Activated CD8-positive, alpha-beta T cell treated with anti-CD3 and anti-CD28 coated beads for 36 hours (primary cell): Measurements from ENCODE around the gene VAV2. TPM values are rescaled to one million over a fixed set of nuclear protein-coding genes. Genes with fewer than 3 reads are reported as not detected.

Source experiments
- ATAC-seq: fragments of 200-7000 bp; cut with Tn5 transposase; one replicate; pipeline ENCODE4 v1.10.0; 2021; ENCODE audit warnings: mild to moderate bottlenecking, moderate library complexity
- CTCF ChIA-PET: fragments of 350-600 bp; sonication (Branson Sonifier 250); formaldehyde crosslinking; loops from one replicate; lab custom pipeline; 2021; ENCODE audit warnings: antibody characterized with exemption; lab: Charles Lee
- POLR2A ChIA-PET: fragments of 350-600 bp; sonication (Branson Sonifier 250); formaldehyde crosslinking; loops from one replicate; lab custom pipeline; 2021; ENCODE audit warnings: antibody characterized with exemption; lab: Charles Lee
- DNase-seq: peaks from one replicate; pipeline ENCODE4 v3.0.0-alpha.2; 2020
- H3K27ac Mint-ChIP-seq: one replicate; pipeline ENCODE4 v1.8.0; 2021; ENCODE audit warnings: mild to moderate bottlenecking, mixed read lengths
- H3K27me3 Mint-ChIP-seq: one replicate; pipeline ENCODE4 v1.8.0; 2021; ENCODE audit warnings: mixed read lengths
- H3K36me3 Mint-ChIP-seq: one replicate; pipeline ENCODE4 v1.8.0; 2021; ENCODE audit warnings: low read depth, mixed read lengths
- H3K4me1 Mint-ChIP-seq: one replicate; pipeline ENCODE4 v1.8.0; 2021; ENCODE audit warnings: low read depth, mixed read lengths
- H3K4me3 Mint-ChIP-seq: one replicate; pipeline ENCODE4 v1.8.0; 2021; ENCODE audit warnings: mild to moderate bottlenecking, moderate library complexity, mixed read lengths
- H3K9me3 Mint-ChIP-seq: one replicate; pipeline ENCODE4 v1.8.0; 2021; ENCODE audit warnings: mixed read lengths
- intact Hi-C: fragments of 100-400 bp; cut with micrococcal nuclease; formaldehyde crosslinking; loops from one replicate; pipeline ENCODE4 v1.10.0; 2022
- total RNA-seq, 2 experiments: library from RNA; stranded (reverse); gene quantifications; one replicate each; pipeline ENCODE4 v1.2.3, GENCODE V29; 2021
- TF ChIP-seq, protein P1 (sequence below): fragments of 200-600 bp; IDR thresholded peaks from one replicate; pipeline ENCODE4 v1.8.0; 2022; ENCODE audit warnings: antibody characterized with exemption, mild to moderate bottlenecking

Gene VAV2
- total RNA-seq, 2 experiments from 2014 or later, result 5.1 to 5.4 TPM

DNA sequence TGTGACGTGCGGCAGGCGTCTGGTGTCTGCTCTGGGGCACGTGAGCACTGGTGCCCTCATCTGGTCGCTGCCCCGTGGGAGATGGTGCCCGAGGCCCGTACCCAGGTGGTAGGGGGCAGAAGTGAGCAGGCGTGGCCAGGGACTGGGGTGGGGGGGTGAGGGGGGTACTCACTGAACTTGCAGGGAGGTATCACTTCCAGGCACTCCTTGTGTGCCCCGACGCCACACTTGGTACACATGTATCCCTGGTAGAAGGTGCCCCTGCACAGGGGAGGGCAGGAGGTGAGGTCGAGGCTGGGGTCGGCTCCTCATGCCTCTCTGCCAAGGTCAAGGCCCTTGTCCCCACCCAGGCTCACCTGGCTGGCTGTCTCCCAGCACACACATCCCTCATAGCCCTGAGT, 208.8 kb downstream of the VAV2 start:
- no peak for DNase-seq
- CTCF ChIA-PET, result interaction anchor here (1.2 to 4.6 kb wide), 6 partner anchors 10 to 224 kb away, joined by 3 to 122 read pairs (median 11); no protein-coding TSS in a partner anchor
- intact Hi-C loops, result no loop called here
- ATAC-seq, result no peak
- POLR2A ChIA-PET, result no interaction called here
- Mint-ChIP-seq H3K4me1 (no peaks in the 10 kb centered on the region), H3K9me3 (no peaks in the 10 kb centered on the region), H3K36me3 (no peaks in the 10 kb centered on the region), H3K27ac (no peak overlapping the region), H3K27me3 (no peaks in the 10 kb centered on the region), H3K4me3 (no peak overlapping the region)
- TF ChIP-seq, protein P1, sequence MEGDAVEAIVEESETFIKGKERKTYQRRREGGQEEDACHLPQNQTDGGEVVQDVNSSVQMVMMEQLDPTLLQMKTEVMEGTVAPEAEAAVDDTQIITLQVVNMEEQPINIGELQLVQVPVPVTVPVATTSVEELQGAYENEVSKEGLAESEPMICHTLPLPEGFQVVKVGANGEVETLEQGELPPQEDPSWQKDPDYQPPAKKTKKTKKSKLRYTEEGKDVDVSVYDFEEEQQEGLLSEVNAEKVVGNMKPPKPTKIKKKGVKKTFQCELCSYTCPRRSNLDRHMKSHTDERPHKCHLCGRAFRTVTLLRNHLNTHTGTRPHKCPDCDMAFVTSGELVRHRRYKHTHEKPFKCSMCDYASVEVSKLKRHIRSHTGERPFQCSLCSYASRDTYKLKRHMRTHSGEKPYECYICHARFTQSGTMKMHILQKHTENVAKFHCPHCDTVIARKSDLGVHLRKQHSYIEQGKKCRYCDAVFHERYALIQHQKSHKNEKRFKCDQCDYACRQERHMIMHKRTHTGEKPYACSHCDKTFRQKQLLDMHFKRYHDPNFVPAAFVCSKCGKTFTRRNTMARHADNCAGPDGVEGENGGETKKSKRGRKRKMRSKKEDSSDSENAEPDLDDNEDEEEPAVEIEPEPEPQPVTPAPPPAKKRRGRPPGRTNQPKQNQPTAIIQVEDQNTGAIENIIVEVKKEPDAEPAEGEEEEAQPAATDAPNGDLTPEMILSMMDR, result no peak

DNA sequence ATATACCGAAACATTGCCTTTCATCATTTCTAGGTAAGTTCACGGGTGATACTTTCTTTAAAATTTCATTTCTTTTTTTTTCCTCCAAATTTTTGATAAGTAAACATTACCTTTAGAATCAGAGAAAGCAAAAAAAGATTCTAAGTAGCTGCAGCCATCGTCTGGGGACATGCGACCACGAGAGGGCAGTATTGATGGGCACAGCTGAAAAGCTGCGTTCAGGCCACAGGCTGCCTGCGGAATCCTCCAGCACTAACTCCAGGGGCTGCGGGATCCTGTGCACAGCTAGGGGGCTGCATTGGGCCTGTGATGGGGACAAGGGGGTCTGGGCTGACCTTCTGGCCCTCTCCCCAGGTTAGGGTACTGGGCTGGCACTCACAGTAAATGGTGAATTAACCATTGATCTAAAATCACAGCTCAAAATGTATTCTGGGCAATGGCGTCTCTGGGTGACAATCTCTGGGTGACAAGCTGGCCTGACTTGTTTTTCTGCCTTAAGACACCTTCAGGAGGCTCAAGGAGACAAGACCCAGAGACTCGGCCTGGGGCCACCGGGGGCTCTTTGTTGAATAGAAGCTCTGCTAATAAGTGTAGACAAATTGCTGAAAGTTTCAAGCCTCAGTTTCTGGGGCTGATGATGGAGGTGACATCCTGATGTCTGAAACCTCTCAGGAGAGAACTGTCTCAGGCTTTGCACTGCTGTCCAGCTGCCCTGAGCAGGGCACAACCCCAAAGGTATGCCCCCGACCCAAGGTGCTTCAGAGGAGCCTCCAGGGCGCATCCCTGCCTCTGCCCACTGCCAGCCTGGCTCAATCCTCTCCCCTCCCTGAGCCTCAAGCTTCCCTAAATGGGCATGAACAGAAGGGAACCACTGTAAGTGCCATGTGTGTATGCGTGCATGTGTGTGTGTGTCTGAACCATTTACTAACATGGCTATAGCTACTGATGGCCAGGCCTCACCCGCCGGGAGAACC, 209.7 kb downstream of the VAV2 start:
- Mint-ChIP-seq H3K27ac (no peak overlapping the region), H3K4me3 (no peak overlapping the region), H3K9me3 (no peaks in the 10 kb centered on the region), H3K4me1 (no peaks in the 10 kb centered on the region), H3K27me3 (no peaks in the 10 kb centered on the region), H3K36me3 (no peaks in the 10 kb centered on the region)
- ChIA-PET POLR2A (interaction anchor here (1.4 kb wide), 1 partner anchor 209 kb away, joined by 3 read pairs; no protein-coding TSS in a partner anchor), CTCF (interaction anchor here (0.7 to 4.6 kb wide), 32 partner anchors 9 to 545 kb away, joined by 3 to 122 read pairs (median 3); no protein-coding TSS in a partner anchor)
- intact Hi-C loops, result no loop called here
- DNase-seq, result peak; percentile 84
- TF ChIP-seq, protein P1, result peak; percentile 73
- ATAC-seq, result peak; percentile 70

GRCh38 chr9:133781828-133782135, 210.3 kb downstream of the VAV2 start:
- no peaks in the 10 kb centered on the region for H3K36me3 Mint-ChIP-seq
- no peaks in the 10 kb centered on the region for H3K9me3 Mint-ChIP-seq
- H3K4me3 Mint-ChIP-seq, result no peak overlapping the region
- TF ChIP-seq, protein P1, result no peak
- ChIA-PET CTCF (interaction anchor here (0.6 to 4.6 kb wide), 27 partner anchors 8 to 545 kb away, joined by 3 to 122 read pairs (median 3); partner anchors contain the start of gene BRD3OS), POLR2A (interaction anchor here (1.4 kb wide), 1 partner anchor 210 kb away, joined by 3 read pairs; no protein-coding TSS in a partner anchor)
- intact Hi-C loops, result no loop called here
- ATAC-seq, result no peak
- H3K27me3 Mint-ChIP-seq, result no peaks in the 10 kb centered on the region
- no peaks in the 10 kb centered on the region for H3K4me1 Mint-ChIP-seq
- no peak for DNase-seq
- no peak overlapping the region for H3K27ac Mint-ChIP-seq

DNA sequence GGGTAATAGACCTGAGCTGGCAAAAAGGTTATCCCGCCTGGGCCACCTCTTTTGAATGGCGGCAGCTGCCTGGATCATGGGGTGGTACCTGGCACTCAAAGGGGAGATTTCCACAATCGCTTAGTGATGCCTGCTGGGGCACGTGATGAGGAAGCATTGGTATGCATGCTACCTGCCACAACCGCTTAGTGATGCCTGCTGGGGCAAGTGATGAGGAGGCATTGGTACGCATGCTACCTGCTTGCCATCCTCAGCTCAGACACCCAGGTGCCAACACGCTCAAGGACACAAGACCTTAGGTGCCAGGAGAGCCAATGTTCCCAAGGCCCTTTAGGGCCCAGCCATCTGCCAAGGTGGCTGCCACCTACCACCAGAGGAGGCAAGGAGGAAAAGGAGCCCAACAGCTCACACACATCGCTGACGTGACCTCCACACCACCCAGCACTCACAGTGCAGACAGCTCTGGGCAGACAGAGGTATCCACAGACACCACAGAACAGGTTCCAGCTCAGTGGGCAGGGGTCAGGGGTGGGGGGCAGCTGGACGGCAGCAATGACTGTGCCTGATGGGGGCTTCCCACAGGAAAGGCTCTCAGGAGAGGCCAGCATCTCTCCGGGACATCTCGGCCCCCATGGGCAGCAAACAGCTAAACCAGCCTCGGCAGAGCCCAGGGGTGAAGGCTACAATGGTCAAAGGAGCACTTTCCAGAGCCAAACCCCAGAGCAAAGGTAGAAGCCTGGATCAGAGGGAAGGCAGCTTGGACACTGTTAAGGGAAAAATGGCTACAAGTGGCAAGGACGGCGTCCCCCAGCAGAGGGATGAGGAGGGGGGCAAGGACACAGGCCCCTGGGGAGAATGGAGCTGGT, 210.9 kb downstream of the VAV2 start:
- POLR2A ChIA-PET, result interaction anchor here (1.4 kb wide), 1 partner anchor 210 kb away, joined by 3 read pairs; no protein-coding TSS in a partner anchor
- CTCF ChIA-PET, result interaction anchor here (0.6 to 4.6 kb wide), 21 partner anchors 7 to 544 kb away, joined by 3 to 122 read pairs (median 5); partner anchors contain the start of gene BRD3OS
- H3K4me3 Mint-ChIP-seq, result no peak overlapping the region
- no peaks in the 10 kb centered on the region for H3K4me1 Mint-ChIP-seq
- intact Hi-C loops, result no loop called here
- H3K9me3 Mint-ChIP-seq, result no peaks in the 10 kb centered on the region
- DNase-seq (no peak), ATAC-seq (no peak)
- H3K27me3 Mint-ChIP-seq, result no peaks in the 10 kb centered on the region
- H3K27ac Mint-ChIP-seq, result no peak overlapping the region
- TF ChIP-seq, protein P1, result no peak
- H3K36me3 Mint-ChIP-seq, result no peaks in the 10 kb centered on the region
